Umbilical cord (tissue), 2 donors: ENCODE results near the gene METTL15. TPM values are rescaled to one million over a fixed set of nuclear protein-coding genes. Genes with fewer than 3 reads are reported as not detected.
"Not testable (repeated sequence)": the region's sequence is repeated elsewhere in the genome, so short reads cannot be mapped to it uniquely, and the experiment has no call there.

ENCODE experiments used
- DNase-seq: peaks from one replicate; pipeline ENCODE4 v3.0.0-alpha.2; 2015; ENCODE audit warnings: low spot score
- total RNA-seq: library from RNA; depleted of rRNA; stranded (reverse); fragments of >200 nt; gene quantifications from one replicate; pipeline ENCODE4 v1.2.3, GENCODE V29; 2014; ENCODE audit warnings: low replicate concordance; ENCODE audit not compliant: insufficient read depth

Gene METTL15
- total RNA-seq, 1 donor from 2014 or later = 41.9 TPM

DNA sequence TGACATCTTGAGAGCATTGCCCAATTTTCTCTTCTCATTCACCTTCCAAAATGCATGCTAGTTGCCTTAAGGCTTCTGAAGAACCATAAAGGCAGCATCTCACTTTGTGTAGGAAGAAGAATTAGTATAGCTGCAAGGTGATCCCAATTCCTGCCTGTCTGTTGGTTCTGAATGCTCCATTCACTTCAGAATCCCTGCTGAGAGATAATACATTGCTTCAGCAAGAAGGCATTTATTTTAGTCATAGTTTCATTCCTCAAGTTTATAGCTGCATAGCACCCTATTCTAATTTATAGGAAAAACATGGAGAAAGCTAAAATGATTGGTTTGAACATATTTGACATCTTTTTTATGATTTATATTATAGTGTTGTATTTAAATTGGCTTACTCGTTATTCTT, 181.3 kb downstream of the METTL15 start:
- no peak for DNase-seq

DNA sequence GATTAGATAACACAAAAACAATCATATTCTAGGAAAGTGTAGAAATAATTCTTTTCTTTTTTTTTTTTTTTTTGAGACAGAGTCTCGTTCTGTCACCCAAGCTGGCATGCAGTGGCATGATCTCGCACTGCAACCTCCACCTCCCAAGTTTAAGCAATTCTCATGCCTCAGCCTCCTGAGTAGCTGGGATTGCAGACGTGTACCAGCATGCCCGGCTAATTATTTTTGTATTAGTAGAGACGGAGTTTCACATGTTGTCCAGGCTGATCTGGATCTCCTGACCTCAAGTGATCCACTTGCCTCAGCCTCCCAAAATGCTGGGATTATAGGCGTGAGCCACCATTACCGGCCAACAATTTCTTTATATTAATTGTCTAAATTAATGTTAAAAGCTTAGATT, 182.8 kb downstream of the METTL15 start:
- not testable (repeated sequence) for DNase-seq

DNA sequence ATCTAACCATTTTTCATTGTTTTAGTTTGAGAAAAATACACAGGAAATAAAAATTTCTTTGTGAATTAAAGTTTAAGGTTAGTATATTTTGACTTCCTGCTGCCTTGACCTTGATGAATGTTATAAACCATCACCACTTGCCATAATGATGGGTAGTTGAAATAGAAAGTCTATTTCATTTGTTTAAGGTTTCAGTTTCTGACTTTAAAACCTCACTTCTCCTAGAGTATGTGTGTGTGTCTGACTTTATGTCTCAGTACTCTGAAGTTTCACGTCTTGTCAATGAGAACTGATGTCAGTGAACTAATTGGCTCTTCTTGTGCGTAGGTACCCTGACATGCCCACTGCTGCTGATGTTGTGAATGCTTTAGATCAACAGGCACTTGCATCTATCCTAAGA, 188.2 kb downstream of the METTL15 start:
- no peak for DNase-seq

DNA sequence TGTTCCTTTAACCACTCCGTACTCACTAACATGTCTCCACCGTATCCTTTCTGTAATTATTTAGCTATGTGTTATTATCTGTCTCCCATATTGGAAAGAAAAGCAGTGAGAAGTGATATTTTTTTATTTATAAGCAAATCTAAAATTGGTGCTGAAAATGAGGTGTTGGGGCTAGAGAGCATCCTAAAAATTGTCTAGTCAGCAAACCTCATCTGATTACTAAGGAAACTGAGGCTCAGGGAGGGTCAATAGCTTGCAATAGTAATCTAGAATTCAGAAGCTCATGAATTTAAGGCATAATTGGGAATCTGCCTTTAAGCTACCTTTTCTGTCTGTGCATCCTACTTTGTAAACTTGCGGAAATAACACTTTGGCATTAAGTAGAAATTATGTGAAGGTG, 190.0 kb downstream of the METTL15 start:
- no peak for DNase-seq

DNA sequence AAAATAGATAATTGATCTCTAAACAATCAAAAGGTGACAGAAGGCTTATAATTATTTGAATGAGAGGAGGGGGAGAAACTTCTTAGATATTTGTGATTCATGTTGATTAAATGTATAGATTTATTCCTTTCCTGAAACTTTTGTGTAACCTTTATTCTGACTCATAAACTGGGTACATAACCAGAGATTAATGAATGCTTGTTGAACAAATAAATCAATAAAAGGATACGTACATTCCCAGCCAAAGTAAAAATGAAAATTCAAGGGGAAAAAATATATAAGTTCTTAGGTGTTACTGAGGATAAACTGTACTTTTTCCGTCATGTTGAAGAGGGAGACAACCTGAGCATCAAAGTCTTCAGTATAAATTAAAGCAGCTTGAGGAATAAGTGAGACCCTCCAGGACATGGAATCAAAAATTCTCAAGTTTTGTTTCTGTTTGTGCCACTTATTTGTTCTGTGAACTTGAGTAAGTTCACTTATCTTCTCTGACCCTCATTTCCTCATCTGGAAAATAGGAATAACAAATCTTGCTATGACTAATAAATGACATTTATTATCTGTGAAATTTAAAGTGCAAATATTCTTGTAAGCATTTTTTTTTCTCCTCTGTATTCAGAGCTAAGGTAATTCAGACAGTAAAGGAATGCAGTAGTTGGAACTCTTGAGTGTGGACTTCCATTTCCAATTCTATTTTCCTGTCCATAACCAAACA, 195.4 kb downstream of the METTL15 start:
- no peak for DNase-seq

DNA sequence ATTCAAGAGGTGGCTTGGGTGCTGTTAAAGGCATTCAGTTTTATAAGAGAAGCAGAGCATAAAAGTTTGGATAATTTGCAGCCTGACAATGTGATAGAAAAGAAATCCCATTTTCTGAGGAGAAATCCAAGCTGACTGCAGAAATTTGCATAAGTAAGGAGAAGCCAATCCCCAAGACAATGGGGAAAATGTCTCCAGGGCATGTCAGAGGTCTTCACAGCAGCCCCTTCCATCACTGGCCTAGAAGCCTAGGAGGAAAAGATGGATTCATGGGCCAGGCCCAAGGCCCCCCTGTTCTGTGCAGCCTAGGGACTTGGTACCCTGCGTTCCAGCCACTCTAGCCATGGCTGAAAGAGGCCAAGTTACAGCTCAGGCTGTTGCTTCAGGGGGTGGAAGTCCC, 207.3 kb downstream of the METTL15 start:
- DNase-seq = no peak

DNA sequence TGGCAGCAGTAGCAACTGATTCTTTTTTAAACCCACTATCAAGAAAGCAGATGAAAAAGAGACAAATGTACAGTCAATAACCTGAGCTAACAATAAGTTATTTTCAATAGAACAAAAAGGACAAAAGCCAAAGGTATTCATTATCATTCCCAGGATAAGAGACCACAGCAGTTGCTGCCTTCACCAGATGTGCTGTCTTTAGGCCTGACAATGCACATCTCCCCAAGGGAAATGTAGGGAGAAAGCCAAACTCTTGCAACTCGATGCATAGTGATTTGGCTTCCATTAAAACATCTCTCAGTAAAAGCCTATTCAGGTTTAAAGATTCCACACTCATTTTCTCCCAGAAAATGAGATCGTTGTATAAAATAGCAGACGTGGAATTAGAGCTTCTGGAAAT, 210.7 kb downstream of the METTL15 start:
- no peak for DNase-seq

DNA sequence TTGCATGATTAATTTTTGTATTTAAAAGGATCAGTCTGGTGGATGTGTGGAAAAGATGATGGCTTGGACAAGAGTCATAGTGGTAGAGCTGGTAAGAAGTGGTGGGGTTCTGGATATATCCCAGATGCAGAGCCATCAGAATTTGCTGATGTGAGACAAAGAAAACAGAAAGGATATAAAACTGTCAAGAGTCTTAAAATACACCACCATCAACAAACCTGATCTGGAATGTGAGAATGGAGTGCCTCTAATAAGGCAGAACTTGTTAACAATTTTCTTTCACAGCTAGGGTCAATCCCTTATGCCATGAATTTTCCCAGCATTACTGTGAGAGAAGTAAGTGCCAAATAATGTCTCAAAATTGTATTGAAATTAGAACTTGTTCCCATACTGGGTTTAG, 215.4 kb downstream of the METTL15 start:
- no peak for DNase-seq

DNA sequence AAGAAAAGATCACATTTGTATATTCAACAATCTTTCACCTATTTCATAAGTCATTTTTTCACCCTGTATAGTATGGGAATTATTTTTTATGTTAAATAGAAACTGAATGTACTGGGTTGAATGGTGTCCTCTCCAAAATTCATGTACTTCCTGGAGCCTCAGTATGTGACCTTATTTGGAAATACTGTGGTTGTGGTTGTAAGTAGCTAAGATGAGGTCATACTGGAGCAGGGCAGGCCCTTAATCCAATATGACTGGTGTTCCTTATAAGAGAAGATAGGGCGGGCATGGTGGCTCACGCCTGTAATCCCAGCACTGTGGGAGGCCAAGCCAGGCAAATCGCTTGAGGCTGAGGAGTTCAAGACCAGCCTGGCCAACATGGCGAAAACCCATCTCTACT, 224.2 kb downstream of the METTL15 start:
- DNase-seq = not testable (repeated sequence)

DNA sequence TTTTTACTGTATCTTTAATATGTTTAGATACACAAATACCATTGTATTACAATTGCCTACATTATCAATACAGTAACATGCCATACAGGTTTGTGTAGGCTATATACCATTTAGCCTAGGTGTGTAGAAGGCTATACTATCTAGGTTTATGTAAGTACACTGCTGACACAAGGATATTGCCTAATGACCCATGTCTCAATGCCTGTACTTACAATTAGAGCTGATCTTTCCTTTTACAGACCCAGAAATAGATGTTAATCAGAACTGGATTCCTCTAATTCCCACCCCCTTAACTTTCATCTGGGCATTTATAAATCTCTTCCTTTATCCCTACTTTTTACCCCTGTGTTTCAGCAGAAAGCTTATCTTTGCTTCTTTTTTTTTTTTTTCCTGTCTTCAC, 229.5 kb downstream of the METTL15 start:
- DNase-seq = no peak

DNA sequence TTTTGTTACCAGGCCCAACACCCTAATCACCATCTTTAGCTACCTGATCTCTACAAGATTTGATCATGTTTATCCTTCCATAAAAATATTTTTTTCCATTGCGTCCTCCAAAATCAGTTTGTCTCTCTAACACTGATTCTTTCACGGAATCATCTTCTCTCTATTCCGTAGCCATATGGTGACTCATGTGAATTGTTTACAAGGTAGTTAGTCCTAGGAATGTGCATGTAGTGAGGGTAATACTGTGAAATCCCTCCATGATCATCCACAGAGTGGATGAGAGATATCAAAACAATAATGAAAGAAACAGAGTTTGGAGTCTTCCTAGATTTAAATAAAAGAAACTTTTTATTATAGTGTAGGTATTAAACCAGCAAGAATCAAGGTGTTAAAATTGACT, 230.2 kb downstream of the METTL15 start:
- no peak for DNase-seq

DNA sequence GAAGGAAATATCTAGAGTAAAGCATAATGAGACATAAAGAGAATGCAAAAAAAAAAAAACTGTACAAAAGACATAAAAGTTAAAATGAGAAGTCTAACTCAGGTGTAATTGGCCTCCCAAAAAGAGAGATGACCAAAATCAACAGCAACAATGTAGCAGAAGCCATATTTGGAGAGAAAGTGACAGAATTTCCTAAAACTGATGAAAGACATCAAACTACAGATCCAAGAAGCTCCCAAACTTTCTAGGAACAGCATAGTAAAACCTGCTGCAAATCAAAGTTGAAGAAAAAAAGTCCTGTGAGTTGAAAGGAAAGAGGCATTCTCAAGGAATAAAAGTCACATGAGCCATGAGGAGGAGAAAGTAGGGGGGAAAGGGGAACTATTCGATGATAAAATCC, 231.3 kb downstream of the METTL15 start:
- no peak for DNase-seq

DNA sequence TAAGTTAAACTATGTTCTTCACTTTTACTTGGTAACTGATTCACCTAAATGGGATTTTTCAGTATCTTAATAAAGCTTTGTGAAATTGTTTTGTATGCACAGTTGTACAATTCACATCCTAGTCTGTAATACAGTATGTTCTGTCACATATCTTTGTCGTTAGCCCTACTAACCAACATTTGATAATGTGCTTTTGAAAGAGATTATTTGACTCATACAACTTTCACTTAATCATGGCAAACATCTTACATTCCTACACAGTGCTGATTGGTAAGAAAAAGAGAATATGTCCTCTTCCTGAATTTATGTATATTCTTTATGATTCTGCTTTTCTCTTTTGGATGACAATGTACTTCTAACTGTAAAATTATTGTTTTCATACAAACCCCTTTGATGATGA, 234.5 kb downstream of the METTL15 start:
- no peak for DNase-seq

DNA sequence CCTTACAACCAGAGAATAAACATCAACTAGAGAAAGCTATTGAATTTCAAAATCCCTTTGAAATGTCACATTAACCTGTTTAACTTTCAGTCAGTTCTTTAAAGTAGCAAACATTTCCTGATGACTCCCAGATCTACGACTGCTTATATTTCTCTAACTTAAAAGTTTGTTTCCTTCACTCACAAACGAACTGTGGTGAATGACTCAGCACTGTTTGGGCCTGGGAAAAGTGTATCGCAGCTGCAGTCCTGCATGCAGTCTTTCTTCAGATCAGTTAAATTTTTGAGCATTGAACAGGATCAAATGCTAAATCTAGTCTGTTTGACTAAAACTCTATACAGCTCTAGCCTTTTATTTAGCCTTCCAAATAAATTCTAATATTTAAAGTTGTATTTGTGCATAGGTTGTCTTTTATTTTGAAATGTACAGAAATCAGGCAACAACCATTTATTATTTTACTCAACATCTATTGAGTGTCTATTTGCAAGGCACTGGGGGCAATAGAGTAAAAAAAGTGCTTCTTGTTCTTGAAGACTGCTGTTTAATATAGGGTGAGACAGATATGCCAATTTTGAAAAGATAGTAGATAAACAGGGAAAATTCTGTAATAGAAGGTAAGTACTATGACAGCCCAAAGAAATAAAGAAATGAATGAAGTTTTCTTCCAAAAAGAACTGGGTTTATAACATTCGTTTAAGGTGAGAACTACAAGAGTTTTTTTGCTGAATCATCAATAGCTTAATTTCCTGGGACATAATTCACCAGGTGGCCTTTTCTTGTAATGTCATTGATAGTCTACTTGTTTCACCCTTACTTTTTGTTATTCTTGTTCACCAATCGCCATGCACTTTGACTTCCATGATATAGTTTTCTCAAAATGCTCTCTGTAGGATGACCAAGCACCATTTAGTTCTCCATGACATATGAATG, 235.4 kb downstream of the METTL15 start:
- DNase-seq = peak; percentile 31

DNA sequence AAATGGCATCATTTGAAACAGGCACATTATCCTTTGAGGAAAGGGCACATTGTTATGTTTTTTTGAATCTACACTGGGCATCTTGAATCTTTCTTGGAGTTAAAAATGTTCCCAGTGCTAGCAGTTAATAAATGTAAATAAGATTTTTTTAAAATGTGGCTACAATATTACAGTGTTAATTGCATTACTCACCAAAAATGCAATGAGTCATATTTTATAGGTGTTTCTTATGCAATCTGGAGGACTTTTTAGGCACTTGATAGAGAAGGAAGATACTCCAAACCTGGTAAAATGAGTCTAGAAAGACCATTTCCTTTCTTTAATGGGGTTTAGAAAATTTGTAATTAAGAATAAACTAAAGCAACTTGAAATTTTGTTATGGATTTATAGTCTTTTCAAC, 238.0 kb downstream of the METTL15 start:
- no peak for DNase-seq

DNA sequence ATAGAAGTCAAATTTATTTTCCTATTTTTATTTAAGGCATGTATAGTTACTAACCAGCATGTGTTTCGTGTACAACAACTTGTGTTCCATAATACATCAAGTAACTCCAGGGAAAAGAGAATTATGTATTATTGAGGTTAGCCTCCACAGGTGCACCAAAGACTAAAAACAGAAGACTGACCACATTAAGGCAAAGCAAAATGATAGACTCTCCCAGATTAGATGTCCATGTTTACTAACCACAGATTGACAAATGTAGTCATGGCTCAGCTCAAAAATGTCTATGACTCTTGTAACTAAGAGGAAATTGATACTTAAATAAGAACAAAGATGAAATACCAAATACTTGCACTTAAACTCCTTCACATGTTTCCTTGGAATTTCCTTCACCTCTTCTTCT, 238.5 kb downstream of the METTL15 start:
- no peak for DNase-seq

DNA sequence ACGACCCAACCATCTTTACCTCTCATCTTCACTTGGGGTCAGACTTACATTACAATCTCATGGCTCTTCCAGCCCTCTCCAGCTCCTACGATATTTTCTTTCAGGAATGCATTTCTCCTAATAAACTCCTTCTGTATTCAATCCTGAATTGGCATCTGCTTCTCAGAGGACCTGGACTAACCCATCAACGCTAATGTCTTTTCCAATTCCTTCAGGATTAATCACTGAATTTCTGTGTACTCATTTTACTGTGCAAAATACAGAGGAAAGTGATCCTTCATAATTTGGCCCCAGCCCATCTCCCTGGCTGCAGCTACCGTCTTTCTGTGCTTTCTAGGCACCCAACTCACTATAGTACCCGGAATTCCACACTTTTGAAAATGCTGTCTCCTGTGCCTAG, 239.2 kb downstream of the METTL15 start:
- no peak for DNase-seq

DNA sequence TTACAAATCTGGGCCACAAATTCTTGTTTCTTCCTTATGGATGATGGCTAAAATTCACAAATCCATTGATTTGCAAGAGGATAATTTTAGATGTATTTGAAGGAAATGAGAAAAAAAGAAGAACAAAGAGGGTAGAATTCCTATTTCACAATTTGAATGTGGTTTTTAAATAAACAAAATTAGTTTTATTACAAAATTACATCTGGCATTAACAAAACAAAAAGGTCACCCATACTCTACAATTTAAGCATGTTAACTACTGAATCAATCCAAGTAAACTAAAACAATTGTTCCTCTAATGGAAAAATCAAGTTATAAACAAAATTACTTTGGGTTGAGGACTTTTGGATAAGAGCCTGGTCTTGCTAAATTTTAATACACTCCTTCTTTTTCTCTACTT, 242.0 kb downstream of the METTL15 start:
- DNase-seq = no peak

DNA sequence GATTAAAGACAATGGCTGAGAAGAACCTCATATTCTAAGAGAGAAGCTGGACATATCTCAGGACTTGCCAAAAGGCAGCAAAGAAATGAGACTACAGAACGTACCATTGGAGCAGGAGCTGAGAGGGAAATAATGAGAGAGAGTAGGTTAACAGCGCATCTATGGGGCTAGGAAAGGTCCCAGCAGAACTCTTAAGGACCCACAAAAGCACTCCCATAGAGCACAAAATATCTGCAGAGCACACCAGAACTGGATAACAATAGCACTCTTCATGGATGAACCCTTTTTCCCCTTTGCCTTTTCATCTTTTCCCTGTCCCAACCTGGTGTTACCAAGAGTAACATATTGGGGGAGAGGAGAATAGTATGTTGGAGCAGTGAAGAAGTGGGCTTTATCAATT, 245.8 kb downstream of the METTL15 start:
- no peak for DNase-seq

DNA sequence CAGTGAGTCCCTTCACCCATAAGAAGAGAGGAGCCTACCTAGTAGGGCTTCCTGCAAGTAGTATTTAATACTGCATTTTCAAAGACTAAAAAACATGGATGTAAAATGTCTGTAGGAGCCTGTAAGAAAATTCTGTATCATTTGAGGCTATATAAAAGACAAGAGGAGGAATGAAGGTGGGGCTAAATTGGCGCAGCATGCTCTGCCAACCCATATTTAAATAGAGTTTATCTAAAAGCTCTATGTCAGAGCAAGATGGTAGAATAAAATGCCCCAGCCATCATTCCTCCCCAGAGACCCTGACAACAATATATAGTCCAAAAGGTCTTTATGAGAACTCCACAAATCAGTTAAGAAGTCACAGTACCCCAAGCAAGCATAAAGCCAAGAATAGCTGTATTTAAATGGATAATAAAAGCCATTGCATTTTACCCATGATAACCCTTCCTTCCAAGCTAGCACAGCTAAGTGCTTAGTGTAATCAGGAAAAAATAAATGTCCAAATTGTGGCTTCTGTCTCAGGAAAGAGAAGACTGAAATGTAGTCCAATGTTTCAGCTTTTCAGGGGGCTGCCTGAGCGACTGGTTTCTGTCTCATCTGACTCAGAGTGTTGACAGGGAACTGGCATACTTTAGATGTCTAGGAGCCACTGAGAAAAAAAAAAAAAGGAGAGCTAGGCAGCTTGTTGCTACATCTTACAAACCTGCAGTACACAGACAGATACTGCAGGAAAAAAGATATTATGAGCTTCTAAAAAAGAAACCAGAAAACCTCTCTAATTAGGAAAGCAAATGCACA, 258.6 kb downstream of the METTL15 start:
- DNase-seq = peak; percentile 87

DNA sequence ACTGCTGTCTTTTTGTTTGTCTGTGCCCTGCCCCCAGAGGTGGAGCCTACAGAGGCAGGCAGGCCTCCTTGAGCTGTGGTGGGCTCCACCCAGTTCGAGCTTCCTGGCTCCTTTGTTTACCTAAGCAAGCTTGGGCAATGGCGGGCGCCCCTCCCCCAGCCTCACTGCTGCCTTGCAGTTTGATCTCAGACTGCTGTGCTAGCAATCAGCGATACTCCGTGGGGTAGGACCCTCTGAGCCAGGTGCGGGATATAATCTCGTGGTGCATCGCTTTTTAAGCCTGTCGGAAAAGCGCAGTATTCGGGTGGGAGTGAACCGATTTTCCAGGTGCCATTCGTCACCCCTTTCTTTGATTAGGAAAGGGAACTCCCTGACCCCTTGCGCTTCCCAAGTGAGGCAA, 269.9 kb downstream of the METTL15 start:
- not testable (repeated sequence) for DNase-seq
